Psoas muscle (tissue), 8 donors: ENCODE measurements around the gene GPR84. TPM values are rescaled to one million over a fixed set of nuclear protein-coding genes. Genes with fewer than 3 reads are reported as not detected.

Experiments used
- ATAC-seq, 4 donors: fragments of 200-7000 bp; cut with Tn5 transposase; one replicate each; pipeline ENCODE4 v1.9.1; 2020; ENCODE audit warnings: moderate library complexity in 3 of 4, mild to moderate bottlenecking in 2 of 4
- DNase-seq, 2 donors: peaks; one replicate each; pipeline ENCODE4 v3.0.0-alpha.2; 2020
- H3K27ac ChIP-seq: fragments of 200-600 bp; one replicate; pipeline ENCODE4 v1.8.0; 2022
- H3K27me3 ChIP-seq, 3 donors: fragments of 200-600 bp in 1 of 3; one replicate each; pipeline versions ENCODE4 v1.6.1 to v1.8.0; 2013 to 2022; ENCODE audit warnings: low read length in 2 of 3, mild to moderate bottlenecking in 2 of 3, moderate library complexity in 1 of 3; ENCODE audit not compliant: insufficient read depth in 3 of 3
- H3K36me3 ChIP-seq, 2 donors: fragments of 200-600 bp in 1 of 2; one replicate each; pipeline versions ENCODE4 v1.6.1 to v1.8.0; 2013 to 2022; ENCODE audit warnings: low read depth in 1 of 2, mild to moderate bottlenecking in 1 of 2, moderate library complexity in 1 of 2; ENCODE audit not compliant: insufficient read depth in 1 of 2
- H3K4me1 ChIP-seq: fragments of 200-600 bp; one replicate; pipeline ENCODE4 v1.8.0; 2022
- H3K4me3 ChIP-seq: fragments of 200-600 bp; one replicate; pipeline ENCODE4 v1.8.0; 2022; ENCODE audit warnings: mild to moderate bottlenecking
- H3K9me3 ChIP-seq: fragments of 200-600 bp; one replicate; pipeline ENCODE4 v1.8.0; 2022
- WGBS, 3 donors: extraction: QIAGEN DNeasy Blood & Tissue Kit; methylation state at CpG; one replicate each; pipeline versions ENCODE4 v1.1.6 to v1.1.7; 2013; 5-methylcytosine and 5-hydroxymethylcytosine counted together
- intact Hi-C, 2 donors: fragments of 100-400 bp; cut with DNase I; formaldehyde crosslinking; loops; one replicate each; pipeline versions ENCODE4 v1.11.0 to v1.14.2; 2022
- polyA plus RNA-seq, 3 donors: library from polyadenylated mRNA; stranded (reverse); fragments of 200-250 nt; gene quantifications; one replicate each; pipeline ENCODE4 v1.2.3, GENCODE V29; 2013
- total RNA-seq, 4 donors: library from RNA; stranded (reverse); fragmentation: NEBNext Ultra II Directional in 2 of 4; extraction: Animal tissue kit (Norgen Biotek cat#: 25700) in 2 of 4; gene quantifications; one replicate each; pipeline versions ENCODE4 v1.2.1 to v1.2.4, GENCODE V29; 2021 to 2023
- TF ChIP-seq, protein P1 (sequence below): fragments of 200-600 bp; IDR thresholded peaks from one replicate; pipeline ENCODE4 v1.8.0; 2022; ENCODE audit warnings: antibody characterized with exemption
- donor health status: healthy with polysubstance abuse.
- donor health status: DM: no; HTN: no; CAD: no; lungs with moderate emphysema.
- donor health status: Bipolar disorder and iron deficiency.
- donor health status: healthy.
- donor health status: DM: yes; HTN: yes; CAD: no.
- donor health status: DM: no; HTN: no; CAD: no.
- donor health status: DM: no; HTN: no; CAD: no.
- donor health status: DM: yes; HTN: yes; CAD: no.

Gene GPR84
- total and polyA plus RNA-seq, 7 donors, result 0.16 to 0.40 TPM; not detected in 5

GRCh38 chr12:54370171-54370730 is 6.0 kb upstream of the GPR84 start:
- 4 to 16% (median 14%) methylated on average over 24 to 44 of the region's 44 CpGs for WGBS, 3 donors
- intact Hi-C loops, result loop anchor here in 1 of 2 donors (10.0 kb wide), 1 partner anchor 385 kb away; the partner anchor contains the start of gene HOXC10
- no peaks in the 10 kb centered on the region for H3K27me3 ChIP-seq

DNA sequence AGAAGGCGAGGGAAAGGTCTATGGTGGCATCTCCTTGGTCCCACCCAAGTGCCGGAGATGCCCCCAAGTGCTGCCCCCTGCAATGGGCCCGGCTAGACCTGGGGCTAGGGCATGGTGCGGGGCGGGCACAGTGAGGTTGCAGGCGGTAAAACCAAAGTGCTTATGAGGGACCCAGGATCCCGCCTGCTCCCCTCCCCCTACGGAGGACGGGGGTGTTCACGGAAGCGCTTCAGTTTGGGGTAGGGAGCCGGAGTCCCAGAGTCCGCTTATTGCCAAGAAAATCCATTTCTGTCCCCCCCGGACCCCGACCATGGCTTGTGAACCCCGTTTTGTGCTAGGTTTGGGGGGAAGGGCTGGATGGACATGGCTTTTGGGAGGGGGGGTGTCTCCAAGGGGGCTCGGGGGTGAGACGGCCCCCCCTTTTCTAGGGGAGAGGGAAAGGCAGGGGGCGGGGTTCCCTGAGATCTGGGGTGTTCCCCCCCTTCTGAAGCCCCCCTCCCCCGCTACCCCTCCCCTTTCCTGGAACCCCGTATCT is 5.4 kb upstream of the GPR84 start:
- intact Hi-C loops, result loop anchor here (2.0 to 10.0 kb wide), 2 partner anchors 149 to 385 kb away; partner anchors contain the start of gene HOXC10 (in 1 of the 2)
- peaks cover 23% of the 10 kb centered on the region for H3K4me1 ChIP-seq
- WGBS, 3 donors, result 49 to 61% (median 54%) methylated on average over 17 to 20 of the region's 21 CpGs
- H3K27ac ChIP-seq, result no peak overlapping the region
- DNase-seq (peak in 1 of 2 donors; percentile 42), ATAC-seq (peak in 3 of 4 donors; percentile 6 to 18 (median 6))
- TF ChIP-seq, protein P1, sequence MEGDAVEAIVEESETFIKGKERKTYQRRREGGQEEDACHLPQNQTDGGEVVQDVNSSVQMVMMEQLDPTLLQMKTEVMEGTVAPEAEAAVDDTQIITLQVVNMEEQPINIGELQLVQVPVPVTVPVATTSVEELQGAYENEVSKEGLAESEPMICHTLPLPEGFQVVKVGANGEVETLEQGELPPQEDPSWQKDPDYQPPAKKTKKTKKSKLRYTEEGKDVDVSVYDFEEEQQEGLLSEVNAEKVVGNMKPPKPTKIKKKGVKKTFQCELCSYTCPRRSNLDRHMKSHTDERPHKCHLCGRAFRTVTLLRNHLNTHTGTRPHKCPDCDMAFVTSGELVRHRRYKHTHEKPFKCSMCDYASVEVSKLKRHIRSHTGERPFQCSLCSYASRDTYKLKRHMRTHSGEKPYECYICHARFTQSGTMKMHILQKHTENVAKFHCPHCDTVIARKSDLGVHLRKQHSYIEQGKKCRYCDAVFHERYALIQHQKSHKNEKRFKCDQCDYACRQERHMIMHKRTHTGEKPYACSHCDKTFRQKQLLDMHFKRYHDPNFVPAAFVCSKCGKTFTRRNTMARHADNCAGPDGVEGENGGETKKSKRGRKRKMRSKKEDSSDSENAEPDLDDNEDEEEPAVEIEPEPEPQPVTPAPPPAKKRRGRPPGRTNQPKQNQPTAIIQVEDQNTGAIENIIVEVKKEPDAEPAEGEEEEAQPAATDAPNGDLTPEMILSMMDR, result no peak
- H3K36me3 ChIP-seq, result peaks cover 0 to 16% of the 10 kb centered on the region in 2 donors
- no peaks in the 10 kb centered on the region for H3K9me3 ChIP-seq
- no peaks in the 10 kb centered on the region for H3K27me3 ChIP-seq
- peak overlapping the region; percentile 52 for H3K4me3 ChIP-seq

More at GRCh38 chr12:54370171-54370730, 6.0 kb upstream of the GPR84 start:
- Histone ChIP-seq H3K36me3 (peaks cover 0 to 22% of the 10 kb centered on the region in 2 donors), H3K27ac (peak overlapping the region; percentile 21), H3K4me1 (peaks cover 27% of the 10 kb centered on the region), H3K4me3 (peak overlapping the region; percentile 52), H3K9me3 (no peaks in the 10 kb centered on the region)
- TF ChIP-seq, protein P1, result peak; percentile 92
- peak; percentile 83 to 92 for DNase-seq
- peak; percentile 79 to 84 (median 83) for ATAC-seq

DNA sequence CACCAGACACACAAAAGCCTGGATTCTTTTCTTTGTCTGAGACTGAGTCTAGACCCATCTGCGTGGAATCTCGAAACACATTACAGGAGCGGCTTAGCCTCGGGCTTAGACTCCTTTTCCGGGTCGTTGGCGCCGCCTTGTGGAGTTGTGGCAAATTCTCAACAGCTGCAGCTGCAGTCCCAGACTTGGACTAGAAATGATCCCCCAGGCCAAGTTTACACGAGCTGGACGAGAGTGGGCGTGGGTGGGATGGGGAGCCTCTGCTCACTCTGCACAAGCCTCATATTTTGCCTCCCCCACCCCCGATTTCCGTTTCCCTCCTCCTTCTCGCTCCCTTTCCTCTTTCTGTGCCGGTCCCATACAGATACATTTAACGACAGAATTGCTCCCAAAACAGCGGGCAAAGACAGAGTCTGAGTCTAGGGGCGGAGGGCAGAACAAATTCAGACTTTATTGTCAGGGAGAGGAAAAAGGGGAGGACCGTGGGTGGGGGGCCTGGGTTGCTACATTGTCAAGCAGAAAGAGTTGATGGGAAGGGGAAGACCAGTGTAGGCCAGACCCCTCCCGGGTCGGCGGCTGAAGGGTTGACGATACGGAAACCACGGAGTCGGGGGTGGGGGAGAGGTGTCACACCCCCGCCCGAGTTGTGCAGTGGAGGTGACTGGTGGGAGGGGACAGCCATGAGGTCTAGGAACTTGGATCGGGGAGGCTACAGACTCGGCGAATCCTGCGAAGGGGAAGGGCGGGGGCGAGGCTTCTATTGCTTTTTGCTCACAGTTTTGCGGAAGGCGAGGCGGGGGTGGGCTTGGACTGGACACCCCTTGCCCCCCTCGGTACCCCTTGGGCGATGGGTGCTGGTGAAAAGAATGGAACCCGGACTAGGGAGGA is 4.7 kb upstream of the GPR84 start:
- peak; percentile 92 to 96 for DNase-seq
- TF ChIP-seq, protein P1, result peak; percentile 79
- ATAC-seq, result peak; percentile 68 to 78 (median 74)
- peaks cover 20% of the 10 kb centered on the region for H3K4me1 ChIP-seq
- H3K4me3 ChIP-seq, result peak overlapping the region; percentile 52
- H3K27me3 ChIP-seq, result no peaks in the 10 kb centered on the region
- H3K9me3 ChIP-seq, result no peaks in the 10 kb centered on the region
- WGBS, 3 donors, result 23 to 32% (median 29%) methylated on average over 38 to 40 of the region's 40 CpGs
- intact Hi-C loops, result loop anchor here in 1 of 2 donors (2.0 kb wide), 1 partner anchor 148 kb away; no protein-coding TSS in a partner anchor
- H3K36me3 ChIP-seq, result peaks cover 0 to 15% of the 10 kb centered on the region in 2 donors
- no peak overlapping the region for H3K27ac ChIP-seq

- H3K4me3 ChIP-seq, result peak overlapping the region; percentile 52
- TF ChIP-seq, protein P1, result no peak
- 18 to 25% (median 21%) methylated on average over 5 of the region's 5 CpGs for WGBS, 3 donors
- ATAC-seq (peak in 1 of 4 donors; percentile 0), DNase-seq (no peak)
- H3K9me3 ChIP-seq, result no peaks in the 10 kb centered on the region
- intact Hi-C loops, result loop anchor here in 1 of 2 donors (2.0 kb wide), 1 partner anchor 147 kb away; no protein-coding TSS in a partner anchor
- H3K27ac ChIP-seq, result no peak overlapping the region
- peaks cover 20% of the 10 kb centered on the region for H3K4me1 ChIP-seq
- H3K36me3 ChIP-seq, result peaks cover 0 to 8% of the 10 kb centered on the region in 2 donors
- H3K27me3 ChIP-seq, result no peaks in the 10 kb centered on the region
Observed at GRCh38 chr12:54368025-54368708, 3.9 kb upstream of the GPR84 start.
